Measurements from ENCODE around the gene VENTX.
"Not testable (repeated sequence)": the region's sequence is repeated elsewhere in the genome, so short reads cannot be mapped to it uniquely, and the experiment has no call there.

Gene VENTX

GRCh38 chr10:133254421-133255120 is 16.9 kb downstream of the VENTX start:
- DNase-seq, result no peak

DNA sequence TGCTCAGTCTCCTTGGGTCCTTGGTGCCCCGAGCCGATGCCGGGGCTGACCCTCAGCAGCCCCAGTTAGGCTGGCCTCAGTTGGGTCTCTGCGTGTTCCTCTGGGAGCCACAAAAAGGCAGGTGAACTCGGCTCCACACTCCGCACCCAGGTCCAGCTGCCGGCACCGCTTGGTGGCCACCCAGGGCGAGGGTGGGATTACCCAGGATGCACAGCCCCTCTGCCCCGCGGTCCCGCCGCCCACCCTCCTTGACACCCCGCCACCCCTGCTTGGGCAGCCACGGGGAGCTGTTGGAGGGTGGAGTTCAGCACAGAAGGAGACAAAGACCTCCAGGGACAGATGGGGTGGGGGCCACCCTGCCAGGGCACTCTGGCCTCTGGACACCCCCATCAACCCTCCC is 17.7 kb downstream of the VENTX start:
- DNase-seq, result no peak

DNA sequence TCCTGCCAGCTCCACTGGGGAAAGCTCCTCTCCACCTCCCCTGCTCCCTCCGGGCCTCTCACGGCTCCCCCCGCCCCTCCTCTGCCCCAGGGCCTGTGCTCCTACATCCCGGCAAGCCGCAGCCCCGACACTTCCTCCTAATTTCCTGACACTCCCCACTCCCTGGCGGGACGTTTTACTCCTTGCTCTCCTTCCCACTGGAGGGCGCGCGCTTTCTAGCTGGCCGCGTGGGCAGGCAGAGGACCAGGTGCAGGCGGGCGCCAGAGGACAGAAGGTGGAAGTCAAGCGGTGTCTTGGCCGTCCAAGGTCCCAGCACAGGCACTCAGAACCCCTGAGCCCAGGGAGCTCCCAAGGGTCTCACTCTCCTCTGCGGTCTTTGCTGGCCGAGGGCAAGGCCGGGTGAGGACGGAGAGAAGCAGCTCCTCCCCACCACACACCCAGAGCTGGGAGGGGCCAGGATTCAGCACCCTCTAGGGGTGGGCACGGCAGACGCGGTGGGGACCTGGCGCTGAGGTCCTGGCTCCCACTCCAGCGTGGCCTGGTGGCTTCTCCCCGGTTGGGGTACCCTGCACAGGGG is 19.9 kb downstream of the VENTX start:
- DNase-seq, result peak in 4 of 56 donors; percentile 14 to 49 (median 18)

DNA sequence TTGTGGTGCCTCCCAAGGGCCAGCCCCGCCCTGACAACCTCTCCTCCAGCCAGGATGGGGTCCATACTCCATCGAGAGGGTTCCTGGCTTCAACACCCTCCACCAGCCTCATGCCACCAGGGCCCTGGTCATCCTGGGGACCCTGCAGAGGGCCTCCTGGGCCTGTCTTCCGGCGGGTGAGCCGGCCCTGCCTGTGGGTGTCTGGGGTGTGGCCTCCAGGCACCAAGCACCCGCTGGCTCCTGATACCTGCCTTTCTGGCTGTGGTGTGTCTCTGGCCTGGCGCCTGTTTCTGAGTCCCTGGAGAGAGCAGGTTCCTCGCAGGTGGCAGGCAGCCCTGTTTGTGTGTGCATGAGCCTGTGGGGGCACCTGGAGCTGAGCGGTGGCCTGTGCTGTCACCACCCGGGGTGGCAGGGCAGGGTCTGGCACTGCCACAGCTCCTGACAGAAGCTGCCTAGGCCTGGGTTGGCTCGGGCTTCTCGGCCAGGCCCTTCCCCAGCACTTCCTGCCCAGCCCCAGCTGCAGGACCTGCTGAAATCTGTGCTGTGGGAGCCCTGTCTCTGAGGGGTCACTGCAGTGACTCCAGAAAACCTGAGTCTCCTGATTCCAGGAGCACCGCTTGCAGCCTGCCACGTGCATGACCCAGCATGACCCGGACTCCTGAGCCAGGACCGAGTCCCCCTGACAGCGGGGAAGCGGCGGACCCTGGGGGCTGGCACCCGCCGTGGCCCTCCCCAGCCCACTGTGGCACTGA is 20.6 kb downstream of the VENTX start:
- no peak for DNase-seq

DNA sequence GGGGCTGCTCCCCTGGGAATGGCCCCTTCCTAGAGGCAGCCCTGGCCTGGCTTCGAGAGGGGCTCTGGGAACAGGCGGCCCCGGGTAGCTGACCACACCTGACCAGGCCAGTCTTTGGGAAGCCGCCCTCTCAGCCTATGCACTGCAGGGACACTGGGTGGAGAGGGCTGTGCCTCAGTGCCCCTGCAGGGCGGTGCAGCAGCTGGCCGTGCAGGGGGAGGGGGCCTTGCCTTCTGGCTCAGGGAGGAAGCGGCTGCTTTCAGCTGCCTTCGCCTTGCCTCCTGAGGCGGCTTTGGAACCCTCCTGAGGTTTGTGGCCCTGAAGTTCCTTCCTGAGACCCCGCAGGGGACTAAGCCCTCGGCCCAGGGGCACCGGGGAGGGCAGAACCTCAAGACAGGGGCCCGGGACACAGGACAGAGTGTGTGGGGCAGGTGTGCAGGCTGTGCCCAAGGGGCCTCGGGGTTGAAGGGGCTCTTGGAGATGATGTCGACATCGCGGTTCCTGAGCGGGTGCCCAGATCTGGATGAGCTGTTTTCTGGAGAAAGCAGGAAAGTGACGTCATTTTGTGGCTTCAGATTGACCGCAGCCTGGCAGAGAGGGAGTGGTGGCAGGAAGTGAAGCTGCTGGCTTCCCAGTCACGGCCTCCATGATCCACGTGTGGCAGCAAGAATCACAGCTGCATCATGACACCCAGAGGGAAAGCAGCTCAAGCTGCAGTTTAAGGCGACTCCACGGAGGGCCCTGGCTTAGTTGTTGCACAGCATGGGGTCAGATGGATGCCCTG is 21.4 kb downstream of the VENTX start:
- peak in 37 of 56 donors; percentile 10 to 76 (median 36) for DNase-seq

GRCh38 chr10:133259602-133259989 is 21.9 kb downstream of the VENTX start:
- DNase-seq, result no peak

DNA sequence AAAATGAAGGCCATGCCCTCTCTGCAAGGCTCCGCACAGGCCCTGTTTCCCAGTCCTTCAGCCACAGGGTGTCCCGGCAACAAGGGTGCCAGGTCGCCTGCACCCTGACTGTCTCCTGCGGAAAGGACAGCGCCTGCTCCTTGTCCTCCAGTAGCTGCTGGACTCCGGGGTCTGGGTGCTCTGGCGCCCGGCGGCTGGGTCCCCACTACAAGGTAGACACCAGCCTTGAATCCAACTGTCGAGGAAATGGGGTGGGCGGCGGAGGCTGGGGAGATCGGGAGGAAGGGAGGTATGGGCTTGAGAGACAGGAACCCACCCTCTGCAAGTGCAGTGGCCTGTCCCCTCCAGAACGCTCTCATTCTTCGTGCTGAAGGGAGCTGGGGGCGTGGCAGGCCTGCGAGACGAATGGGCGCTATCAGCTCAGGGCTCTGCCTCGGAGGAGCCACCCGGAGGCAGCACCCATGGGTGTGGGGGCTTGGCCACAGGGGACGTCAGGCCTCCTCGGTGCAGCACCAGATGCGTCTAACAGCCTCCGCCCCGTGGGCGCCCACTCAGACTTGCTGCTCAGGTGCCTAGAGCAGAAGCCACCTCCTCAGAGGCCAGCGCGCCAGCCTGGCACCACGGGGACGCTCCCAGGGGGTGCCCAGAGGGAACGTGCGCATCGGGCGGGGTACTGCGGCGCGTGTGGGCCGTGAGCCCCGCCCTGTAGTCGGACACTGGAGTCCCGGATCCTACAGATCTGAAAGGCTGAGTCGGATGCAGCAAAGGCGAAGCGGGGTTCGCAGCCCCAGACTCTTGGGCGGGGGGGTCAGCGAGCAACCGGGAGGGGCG is 23.5 kb downstream of the VENTX start:
- peak in 26 of 56 donors; percentile 16 to 65 (median 42) for DNase-seq

- peak in 54 of 56 donors; percentile 24 to 94 (median 78) for DNase-seq
These were observed 24.2 kb downstream of the VENTX start for GRCh38 chr10:133261726-133262325.

DNA sequence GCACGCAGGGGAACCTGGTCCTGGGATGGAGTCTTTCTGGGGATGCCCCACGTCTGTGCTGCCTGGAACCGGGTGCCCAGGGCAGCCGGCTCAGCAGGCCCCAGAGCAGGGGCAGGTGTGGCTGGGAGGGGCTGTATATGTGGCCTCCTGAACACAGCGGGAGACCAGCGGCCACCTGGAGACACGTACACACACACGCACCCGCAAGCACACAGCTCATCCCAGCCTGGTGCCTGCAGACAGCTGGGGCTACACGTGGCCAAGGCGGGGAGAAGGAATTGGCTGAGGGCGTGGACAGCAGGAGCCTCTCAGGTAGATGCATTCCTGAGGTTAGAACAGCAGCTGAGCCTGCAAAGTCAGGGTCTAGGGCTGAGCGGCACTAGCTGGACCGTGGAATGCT is 25.0 kb downstream of the VENTX start:
- DNase-seq, result no peak

GRCh38 chr10:133263674-133264073 is 26.0 kb downstream of the VENTX start:
- DNase-seq, result no peak

DNA sequence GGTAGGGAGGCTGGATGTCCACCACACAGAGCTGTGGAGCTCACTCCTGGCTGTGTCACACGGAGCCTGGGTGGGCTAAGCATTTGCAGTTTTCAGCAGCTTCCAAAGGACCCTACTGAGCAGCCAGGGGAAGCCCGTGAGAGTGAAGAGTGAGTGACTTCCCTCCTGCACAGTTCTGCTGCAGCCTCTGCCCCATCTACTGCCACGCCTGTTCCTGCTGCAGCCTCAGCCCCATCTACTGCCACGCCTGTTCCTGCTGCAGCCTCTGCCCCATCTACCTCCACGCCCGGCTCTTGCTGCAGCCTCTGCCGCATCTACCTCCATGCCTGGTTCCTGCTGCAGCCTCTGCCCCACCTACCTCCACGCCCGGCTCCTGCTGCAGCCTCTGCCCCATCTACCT is 26.8 kb downstream of the VENTX start:
- peak in 1 of 56 donors; percentile 25 for DNase-seq

DNA sequence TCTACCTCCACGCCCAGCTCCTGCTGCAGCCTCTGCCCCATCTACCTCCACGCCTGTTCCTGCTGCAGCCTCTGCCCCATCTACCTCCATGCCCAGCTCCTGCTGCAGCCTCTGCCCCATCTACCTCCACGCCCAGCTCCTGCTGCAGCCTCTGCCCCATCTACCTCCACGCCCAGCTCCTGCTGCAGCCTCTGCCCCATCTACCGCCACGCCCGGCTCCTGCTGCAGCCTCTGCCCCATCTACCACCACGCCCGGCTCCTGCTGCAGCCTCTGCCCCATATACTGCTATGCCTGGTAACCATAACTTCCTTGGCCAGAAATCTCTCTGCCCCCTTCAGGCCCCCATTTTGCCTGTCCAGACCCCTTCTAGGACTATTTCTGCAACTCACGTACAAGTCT is 27.4 kb downstream of the VENTX start:
- DNase-seq, result not testable (repeated sequence)

- DNase-seq, result no peak
These were observed 28.6 kb downstream of the VENTX start for GRCh38 chr10:133266056-133266795.

DNA sequence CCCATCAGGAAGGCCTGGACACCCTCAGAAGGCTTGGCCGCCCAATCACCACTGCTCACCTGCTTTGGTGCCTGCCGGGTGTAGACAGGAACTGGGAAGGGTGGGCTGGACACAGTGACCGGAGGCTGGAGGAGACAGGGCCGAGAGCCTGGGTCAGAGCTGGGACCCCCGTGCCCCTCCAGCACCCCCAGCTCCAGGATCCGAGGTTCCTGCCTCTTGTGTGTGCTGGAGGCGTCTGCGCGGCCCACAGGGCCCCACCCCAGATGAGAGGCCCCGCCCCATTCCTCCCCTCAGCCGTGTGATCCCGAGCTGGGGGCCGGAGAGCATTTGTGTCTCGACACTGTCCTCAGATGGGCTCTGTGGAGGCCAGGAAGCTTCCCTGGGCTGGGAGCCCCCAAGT is 29.6 kb downstream of the VENTX start:
- DNase-seq, result no peak

DNA sequence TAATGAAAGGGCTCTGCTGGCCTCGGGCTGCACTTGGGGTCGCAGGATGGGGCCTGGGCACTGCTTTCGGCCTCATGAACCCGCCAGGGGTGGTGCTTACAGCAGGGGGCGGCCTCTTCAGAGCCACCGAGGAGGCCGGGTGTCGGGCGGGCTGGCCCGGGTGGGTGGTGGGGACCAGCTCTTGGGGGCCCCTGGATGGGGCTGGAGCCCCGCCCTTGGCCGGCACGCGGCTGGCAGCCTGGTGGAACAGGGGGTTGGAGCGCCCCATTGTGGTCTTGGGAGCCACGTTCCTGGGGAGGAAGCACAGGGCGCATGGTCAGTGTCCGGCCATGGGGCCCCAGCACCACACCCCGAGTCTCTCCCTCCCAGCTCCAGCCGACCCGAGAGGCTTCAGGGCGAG is 30.2 kb downstream of the VENTX start:
- no peak for DNase-seq

DNA sequence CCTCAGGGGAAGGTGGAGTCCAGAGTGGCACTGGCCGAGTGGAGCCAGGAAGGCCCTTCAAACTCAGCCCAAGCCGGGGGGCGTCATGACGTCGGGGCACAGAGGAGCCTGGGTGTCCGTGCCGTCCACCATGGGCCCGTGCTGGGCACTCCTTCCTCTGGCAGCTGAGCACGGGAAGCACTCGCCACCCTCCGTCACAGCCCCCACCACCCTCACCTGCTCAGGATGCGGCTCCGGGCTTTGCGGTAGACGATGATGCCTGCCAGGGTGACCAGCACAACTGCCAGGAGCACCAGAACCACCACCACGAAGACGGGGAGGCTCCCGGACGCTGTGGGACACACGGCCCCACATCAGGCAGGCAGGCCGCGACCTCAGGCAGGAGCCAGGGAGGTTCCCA is 30.9 kb downstream of the VENTX start:
- no peak for DNase-seq

GRCh38 chr10:133269367-133269766 is 31.7 kb downstream of the VENTX start:
- no peak for DNase-seq

DNA sequence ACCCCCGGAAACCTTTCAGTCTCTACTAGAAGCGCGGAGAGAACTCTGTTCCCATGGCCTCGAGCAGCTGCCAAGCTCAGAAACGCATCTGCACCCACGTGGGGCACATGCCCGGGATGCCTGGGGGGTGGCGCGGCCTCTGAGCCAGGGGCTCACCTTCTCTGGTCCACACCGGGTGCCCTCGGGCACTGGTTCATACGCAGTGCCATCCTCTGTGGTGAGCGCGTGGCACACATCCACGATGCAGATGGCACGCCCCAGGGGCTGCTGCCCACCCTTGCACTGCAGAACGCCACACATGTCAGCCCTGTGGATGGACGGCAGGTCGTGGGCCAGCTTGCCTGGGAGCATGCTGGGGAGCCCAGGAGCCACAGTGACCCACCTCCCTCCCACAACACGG is 32.5 kb downstream of the VENTX start:
- DNase-seq, result no peak

DNA sequence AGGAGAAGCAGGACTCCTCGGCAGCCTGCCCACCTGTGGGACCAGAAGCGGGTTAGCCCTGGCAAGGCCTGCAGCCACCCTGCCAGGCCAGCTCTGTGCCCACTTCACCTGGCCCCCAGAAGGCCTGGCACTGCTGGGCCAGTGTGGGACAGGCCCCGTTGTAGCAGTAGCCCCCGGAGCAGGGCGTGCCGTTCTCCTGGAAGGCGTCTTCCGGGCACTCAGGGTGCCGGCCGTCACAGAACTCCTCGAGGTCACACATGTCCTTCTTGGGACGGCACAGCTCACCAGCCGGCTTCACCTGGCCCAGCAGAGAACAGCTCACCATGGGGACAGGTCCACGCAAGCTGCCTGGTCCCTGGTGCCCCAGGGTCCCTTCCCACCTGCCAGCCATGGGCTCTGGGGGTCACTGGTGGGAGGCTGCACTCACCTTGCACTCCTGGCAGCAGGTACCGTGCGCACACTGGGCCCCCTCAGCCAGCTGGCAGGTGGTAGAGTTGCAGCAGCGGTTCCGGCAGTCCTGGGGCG is 33.2 kb downstream of the VENTX start:
- DNase-seq, result no peak
